Activated gamma-delta T cell treated with Interleukin-2 at 50 U/mL for 16 hours (primary cell): ENCODE measurements around the gene ZC3H12C.
"Not testable (repeated sequence)": the region's sequence is repeated elsewhere in the genome, so short reads cannot be mapped to it uniquely, and the experiment has no call there.

Source experiments
- DNase-seq: peaks from one replicate; pipeline ENCODE4 v3.0.0-alpha.2; 2020

ZC3H12C gene

DNA sequence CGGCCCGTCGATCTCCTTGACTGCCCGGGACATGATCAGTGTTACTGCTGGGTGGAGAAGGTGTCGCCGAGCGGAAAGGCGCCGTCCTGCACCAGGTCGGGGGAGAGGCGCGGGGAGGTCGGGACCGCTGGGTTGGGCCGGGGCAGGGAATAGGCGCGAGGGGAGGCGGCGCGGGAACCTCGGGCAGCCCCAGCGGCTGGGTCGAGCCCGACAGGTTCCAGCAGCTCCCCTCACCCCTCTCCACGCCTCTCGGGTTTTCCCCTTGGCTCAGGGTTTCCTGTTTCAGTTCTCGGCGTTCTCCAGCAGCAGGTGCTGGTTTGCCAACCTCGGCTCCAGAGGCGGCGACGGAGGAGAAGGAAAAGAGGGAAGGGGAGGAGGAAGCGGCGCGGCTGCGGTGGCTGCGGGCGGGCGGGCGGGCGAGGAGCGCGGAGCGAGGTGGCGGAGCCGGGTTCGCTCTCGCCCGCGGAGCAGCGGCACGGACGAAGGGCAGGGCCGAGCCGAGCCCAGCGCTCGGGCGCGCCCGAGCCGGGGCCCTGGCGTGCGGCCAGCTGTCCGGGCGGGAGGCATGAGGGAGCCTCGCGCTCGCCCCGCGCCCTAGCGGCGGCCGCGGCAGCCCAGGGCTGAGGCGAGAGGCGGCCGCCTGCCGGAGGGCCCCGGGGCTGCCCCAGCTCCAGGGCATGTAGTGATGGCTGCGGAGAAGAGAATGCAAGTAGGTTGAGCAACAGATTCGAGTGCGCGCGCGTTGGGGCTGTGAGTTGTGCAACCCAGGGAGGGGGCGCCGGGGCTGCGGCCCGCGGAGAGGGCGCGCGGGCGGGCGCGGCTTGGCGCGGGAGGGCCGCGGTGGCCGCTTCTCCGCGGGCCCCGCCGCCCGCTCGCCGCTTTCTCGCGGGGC is at the start of gene ZC3H12C:
ZC3H12C (plus strand) TSS at position 878 of the 892 bp plus-strand sequence. CDS start 20 bp downstream, outside the sequence.
- no peak for DNase-seq

DNA sequence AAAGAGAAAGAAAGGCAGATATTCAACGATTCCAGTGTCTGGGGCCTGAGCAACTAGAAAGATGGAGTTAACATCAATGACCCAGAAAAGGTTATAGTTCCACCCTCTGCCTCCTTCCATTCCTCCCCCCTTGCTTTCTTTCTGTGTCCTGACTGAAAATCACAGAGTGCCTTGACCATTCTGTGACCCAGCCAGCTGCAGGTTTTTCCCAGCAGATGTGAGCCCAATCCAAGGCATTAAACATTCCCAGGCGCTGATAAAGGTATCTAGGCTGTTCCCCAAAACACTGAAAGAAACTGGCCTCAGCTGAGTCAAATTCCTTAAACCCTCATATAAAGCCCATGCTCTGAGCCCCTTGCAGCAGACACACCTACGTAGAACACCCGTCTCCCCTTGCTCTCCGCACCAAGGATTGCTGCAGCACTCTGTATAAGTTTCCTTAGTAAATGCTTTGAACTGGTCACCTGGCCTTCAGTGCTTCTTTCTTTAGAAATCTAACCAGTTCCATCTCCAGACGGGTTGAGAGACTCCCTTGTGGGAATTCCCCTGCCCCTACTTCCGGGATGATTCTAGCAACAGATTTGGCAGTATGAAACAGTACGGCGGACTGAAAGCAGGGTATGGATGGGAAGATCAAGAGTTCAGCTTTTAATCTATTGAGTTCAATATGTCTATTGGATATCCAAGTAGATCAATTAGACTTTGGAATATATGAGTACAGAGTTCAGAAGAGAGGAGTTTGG is 48.8 kb upstream of the ZC3H12C start:
- DNase-seq = no peak

DNA sequence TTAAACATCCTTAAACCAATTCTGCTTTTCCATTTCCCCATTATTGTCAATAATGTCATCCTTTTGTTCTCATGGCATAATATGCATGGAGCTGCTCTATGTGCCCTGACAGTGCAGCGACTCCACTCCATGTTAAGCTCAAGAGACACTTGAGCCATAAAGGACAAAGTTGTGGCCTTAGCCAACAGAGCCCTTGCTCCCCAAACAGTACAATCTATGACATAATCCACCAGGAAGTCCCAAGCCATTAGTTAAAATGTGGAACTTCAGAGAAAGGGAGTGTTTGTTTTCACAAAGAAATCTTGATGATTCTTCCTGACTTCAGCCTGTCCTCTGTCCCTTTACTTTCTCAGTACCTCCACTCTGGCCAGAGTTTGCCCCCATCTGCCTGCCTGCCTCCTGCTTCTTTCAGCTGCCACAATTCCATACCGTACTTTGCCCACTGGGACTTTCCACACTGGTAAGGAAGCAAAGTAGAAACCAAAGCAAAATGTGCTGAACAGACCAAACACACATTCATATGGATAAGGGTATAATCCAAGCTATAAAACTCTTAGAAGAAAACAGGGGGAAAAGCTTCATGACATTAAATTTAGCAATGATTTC is 46.3 kb upstream of the ZC3H12C start:
- no peak for DNase-seq

DNA sequence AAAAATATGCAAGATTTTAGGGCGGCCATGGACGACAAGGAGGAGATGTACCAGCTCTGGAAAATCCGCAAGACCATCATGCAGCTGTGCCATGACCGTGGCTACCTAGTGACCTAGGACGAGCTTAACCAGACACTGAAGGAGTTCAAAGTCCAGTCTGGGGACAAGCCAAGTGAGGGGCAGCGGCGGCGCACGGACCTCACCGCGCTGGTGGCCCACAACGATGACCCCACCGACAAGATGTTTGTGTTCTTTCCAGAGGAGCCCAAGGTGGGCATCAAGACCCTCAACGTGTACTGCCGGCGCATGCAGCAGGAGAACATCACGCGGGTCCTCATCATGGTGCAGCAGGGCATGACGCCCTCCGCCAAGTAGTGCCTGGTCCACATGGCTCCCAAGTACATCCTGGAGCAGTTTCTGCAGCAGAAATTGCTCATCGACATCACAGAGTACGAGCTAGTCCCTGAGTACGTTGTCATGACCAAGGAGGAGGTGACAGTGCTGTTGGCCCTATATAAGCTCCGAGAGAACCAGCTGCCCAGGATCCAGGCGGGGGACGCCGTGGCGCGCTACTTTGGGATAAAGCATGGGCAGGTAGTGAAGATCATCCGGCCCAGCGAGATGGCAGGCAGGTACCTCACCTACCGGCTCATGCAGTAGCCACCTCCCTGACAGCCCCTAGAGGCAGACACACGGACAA is 43.5 kb upstream of the ZC3H12C start:
- no peak for DNase-seq

DNA sequence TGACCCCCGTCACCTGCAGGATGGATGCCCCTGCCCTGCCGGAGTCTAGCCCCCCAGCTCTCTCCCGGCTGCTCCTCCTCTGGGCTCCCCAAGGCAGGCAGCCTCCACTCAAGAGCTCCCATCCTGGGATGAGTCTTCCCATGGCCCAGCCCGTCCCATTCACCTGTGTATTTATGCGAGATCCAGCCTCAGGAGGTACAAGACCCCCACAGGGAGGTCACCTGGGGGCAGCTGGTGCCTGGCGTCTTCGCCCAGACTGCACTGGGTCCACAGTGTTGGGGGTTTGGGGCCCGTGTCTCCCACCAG is 43.0 kb upstream of the ZC3H12C start:
- DNase-seq = no peak

DNA sequence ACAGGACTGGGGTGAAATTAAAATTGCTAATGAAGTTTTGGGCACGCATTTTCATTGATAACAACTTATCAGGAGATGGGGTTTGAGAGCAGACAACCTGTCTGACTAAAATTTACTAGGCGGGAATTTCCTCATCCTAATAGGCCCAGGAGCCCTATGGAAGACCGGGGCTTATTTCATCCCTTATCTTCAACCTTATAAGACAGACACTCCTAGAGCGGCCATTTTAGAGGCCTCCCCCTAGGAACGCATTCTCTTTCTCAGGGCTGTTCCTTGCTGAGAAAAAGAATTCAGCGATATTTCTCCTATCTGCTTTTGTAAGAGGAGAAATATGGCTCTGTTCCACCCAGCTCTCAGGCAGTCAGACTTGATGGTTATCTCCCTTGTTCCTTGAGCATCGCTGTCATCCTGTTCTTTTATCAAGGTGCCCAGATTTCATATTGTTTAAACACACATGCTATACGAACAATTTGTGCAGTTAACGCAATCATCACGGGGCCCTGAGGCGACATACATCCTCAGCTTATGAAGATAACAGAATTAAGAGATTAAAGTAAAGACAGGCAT is 39.3 kb upstream of the ZC3H12C start:
- DNase-seq = no peak

DNA sequence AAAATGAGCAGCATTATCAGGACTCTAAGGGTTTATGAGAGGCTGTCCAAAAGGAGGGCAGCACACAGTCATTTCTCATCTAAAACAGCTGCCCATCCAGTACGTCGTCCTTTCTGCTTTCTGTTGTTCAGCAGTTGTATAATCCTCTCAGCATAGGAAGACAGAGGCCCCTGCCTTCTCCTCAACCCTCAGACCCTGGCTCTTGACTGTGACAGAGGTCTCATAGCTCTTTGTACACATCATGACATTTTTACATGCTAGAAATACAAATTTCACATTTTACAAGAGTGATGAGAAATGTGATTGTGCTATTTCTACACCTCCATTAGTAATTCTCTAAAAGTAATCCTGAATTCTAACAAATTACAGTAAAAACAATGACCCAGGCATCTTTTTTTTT is 36.2 kb upstream of the ZC3H12C start:
- DNase-seq = no peak

DNA sequence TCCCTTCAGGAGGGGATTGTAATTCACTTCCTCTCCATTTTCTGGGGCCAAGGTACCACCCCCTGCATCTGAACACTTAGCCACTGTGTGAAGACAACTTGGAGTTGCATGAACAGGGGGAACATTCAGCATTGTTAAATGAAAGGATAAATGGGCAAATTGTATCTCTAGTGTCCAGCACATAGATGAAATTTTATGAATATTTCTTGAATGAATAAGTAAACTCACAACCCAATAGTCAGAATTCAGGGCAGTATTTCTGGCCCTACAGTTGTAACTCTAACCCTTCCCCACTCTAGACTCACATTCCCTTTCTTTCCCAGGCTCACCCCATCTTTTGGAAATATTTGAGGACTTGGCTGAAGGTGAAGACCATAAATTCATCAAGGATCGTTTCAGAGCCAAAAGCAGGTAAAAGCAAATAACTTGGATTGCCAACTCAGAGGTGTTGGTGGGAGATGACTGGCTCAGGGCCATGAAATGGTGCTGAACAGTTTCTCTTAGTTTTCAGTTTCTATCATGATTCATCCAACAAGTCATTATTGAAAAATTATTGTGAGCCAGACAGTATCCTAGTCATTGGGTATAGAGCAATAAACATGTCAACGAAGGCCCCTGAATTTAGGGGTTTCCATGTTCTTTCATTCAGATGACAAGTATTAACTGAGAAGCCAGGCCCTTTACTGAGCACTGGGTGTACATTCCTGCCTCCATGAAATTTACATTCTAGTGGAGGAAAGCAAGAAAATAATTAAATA is 33.3 kb upstream of the ZC3H12C start:
- DNase-seq = no peak

DNA sequence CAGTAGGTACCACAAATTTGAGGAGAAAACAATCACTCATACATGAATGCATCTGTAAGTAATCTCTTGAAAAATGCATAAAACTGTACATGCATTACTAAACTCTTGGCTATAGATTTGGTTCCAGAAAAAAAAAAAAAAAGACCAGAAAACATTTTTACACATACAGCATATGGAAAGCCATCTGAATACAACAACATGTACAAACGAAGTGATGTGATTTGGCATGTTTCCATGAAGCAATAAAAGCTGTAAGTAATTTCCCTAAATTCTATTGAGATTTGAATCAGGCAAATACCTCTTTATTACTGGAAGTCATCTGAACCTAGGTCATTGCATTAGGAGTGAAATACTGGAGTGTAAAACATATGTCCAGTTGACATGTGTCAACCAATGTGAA is 31.9 kb upstream of the ZC3H12C start:
- DNase-seq = no peak

DNA sequence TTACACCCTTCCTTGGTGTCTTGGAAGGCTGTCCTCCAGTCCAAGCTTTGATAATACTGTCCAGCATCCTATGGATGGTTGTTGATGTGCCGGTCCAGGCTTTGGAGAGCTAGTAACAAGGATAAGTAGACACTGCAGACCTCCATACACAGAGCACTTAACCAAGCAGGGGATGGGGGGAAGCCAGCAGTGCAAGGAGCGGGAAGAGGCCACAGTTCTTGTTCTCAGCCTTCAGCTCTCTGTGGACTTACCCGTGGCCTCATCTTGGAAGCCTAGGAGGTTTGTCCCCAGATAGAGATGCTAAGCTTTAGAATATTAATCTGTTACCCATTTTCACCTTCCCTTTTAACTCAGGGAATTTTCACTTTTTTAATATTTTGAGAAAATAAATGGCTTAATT is 30.9 kb upstream of the ZC3H12C start:
- DNase-seq = no peak

DNA sequence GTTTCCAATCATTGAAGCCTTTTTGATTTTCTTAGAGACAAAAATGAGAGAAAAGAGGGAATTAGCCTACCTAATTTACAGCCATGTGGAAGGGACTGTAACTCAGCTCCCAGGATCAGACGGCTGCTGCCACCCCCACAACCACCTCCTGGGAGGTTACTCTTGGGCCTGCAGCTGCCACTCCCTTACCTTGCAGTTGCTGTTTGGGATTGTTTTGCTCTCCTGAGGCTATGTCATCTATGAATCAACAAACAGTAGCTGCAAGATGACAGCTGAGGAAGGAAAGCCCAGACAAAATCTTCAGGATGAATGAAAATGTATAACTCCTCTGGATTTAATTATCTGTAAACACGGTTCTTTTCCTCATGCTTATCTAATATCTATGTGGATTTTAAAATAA is 28.0 kb upstream of the ZC3H12C start:
- DNase-seq = no peak

DNA sequence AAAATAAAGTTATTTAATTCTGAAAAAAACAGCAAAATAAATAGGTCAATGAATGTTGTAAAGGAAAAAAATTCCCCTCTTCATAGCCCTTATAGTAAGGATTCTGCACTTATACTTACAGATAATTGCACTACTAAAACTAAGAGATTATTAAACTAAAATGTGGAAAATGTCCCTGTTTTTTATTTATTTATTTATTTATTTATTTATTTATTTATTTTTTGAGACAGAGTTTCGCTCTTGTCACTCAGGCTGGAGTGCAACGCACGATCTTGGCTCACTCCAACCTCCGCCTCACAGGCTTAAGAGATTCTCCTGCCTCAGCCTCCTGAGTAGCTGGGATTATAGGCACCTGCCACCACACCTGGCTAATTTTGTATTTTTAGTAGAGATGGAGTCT is 25.2 kb upstream of the ZC3H12C start:
- not testable (repeated sequence) for DNase-seq

DNA sequence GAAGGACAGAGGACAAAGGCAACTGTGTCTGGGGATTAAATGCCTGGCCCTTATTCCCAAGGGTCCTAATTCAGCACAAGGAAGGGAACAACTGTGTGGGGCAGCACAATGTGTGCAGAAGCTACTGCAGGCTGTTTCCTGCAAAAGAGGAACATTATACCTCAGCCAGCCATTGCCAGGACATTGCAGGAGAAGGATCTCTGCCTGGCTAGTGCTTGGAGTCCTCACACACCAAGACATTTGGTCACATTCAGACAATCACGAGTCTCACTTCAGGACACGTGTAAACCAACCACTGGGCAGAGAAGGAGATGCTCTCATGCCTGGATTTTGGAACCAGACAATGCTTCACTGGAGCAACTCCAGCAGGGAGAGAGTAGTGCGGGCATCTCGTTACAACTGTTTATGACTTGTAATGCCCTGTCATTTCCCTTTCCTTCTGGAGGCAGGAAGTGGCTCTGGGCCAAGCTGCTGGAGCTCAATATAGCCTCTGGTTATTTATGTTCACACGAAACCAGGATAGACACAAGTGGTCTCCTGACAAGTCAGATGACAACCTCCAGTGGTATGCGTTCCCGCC is 23.9 kb upstream of the ZC3H12C start:
- no peak for DNase-seq

DNA sequence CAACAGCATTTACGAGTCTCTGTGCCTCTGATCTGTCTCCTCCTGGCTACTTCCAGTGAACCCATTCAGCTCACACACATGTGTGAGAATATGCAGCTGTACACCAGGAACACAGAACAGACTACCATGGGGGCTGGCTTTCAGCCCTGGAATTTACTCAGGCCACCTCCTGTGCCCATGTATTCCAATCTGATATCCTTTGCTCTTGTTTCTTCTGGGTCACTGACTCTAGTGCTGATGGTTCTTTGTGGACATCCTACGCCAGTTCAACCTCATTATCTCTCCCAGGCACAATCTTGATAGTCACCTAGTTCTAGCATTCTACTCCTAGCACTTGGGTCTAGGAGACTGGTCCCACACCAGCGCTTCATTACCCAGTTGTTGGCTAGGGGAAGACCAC is 23.0 kb upstream of the ZC3H12C start:
- DNase-seq = no peak

DNA sequence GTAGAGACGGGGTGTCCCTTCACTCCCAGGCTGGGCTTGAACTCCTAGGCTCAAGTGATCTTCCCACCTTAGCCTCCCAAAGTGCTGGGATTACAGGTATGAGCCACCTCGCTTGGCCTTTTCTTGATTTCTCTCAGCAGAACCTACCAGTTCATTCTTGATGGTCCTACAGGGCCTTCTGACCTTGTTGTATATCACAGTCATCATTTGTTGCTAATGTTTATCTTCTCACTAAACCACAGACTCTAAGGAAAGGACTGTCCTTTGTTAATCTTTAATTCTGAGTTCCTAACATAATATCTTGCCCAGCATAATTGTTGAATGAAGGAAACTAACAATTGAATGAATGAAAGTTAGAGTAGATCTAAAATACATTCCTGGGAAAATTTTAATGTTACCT is 22.0 kb upstream of the ZC3H12C start:
- no peak for DNase-seq

DNA sequence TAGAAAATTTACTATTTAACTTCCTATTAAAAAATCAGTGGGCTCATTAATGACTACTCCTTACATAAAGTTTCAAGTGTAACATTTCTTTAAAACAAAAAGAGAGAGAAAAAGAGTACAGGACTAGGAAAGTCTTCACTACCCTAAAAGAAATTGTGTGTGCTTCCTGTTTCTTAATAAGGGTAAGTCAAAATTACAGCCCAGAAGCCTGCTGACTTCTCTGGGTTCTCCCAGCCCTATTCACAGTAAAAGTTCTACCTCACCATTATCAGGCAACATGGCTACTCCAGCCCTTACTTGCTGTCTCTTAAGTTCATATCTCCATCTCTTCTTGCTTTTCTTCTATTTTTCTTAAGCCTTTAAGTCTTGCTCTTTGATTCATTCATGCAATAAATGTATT is 20.3 kb upstream of the ZC3H12C start:
- DNase-seq = no peak

DNA sequence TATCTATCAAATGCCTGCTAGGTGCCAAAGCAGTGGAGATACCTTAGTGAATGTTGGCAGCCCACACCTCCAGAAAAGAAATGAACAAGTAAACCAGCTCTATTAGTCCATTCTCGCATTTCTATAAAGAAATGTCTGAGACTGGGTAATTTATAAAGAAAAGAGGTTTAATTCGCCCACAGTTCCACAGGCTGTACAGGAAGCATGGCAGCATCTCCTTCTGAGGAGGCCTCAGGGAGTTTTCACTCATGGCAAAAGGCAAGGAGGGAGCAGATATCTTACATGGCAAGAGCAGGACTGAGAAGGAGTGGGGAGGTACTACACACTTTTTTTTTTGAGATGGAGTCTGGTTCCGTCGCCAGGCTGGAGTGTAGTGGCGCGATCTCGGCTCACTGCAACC is 18.7 kb upstream of the ZC3H12C start:
- DNase-seq = no peak

DNA sequence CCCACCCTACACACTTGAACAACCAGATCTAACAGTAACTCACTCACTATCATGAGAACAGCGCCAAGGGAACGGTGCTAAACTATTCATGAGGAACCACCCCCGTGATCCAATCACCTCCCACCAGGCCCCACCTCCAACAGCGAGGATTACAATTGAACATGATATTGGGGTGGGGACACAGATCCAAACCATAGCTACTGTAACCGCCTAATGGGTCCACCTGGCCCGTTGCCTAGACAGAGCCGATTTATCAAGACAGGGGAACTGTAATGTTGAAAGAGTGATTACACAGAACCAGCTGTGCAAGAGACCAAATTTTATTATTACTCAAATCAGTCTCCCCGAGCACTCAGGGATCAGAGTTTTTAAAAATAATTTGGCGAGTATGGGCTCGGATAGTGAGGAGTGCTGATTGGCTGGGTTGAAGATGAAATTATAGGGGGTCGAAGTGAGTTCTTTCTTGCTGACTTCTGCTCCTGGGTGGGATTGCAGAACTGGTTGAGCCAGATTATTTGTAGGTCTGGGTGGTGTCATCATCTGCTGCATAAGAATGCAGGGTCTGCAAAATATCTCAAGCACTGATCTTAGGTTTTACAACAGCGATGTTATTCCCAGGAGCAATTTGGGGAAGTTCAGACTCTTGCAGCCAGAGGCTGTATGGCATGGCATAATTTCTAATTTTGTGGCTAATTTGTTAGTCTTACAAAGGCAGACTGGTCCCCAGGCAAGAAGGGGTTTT is 17.9 kb upstream of the ZC3H12C start:
- no peak for DNase-seq

DNA sequence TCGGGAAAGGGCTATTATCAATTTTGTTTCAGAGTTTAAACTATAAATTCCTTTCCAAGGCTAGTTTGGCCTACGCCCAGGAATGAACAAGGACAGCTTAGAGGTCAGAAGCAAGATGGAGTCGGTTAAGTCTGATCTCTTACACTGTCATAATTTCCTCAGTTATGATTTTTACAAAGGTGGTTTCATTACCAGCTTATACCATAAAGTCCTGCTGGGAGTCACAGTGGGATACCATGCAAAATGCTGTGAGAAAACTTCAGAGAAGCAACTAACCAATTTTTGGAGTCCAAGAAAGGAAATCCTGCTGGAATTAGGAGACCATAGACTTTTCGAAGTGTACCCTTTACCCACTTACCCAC is 17.4 kb upstream of the ZC3H12C start:
- DNase-seq = no peak

DNA sequence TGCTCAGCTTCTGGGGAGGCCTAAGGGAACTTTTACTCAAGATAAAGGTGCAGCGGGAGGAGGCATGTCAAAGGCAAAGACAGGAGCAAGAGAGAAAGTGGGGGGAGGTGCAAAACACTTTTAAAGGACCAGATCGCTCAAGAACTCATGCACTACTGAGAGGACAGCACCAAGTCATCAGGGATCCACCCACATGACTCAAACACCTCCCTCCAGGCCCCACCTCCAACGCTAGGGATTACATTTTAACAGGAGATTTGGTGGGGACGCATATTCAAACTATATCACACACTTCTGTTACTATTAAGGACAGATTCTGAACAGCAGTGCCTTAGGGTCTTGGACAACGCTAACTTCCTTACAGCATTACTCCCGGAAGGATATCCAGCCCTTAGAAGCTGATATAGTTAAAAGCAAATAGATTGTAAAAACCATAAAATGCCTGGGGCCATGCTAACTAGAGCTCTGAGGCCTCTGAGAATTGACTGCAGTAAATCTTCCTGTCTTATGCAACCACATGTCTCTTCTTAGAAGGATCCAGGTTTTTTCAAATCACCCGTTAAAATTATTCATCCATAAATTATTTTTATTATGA is 16.7 kb upstream of the ZC3H12C start:
- DNase-seq = no peak

DNA sequence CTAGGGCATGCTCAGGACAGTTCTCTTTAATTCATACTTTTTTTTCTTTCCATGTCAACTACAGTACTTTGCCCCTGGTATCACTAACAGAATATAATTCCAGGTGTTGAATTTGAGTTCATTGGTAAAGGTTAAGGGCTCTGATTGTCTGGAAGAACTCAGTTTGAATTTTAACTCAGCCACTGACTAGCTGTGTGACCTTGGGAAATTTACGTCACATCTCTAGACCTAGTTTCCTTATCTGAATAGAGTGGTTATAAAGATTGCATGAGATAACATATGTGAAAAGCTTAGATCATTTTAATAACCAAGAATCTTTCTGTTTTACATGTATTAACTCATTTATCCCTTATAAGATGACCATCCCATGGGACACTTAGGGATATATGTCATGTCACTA is 15.8 kb upstream of the ZC3H12C start:
- DNase-seq = no peak
